Trophoblast cell (in vitro differentiated cells and primary cell): ENCODE data around the gene NAP1L5.

Experiments
- DNase-seq, 2 donors: peaks; one replicate each; pipeline ENCODE4 v3.0.0-alpha.2; 2016
- H2AFZ ChIP-seq: 2 replicates; pipeline ENCODE4 v1.6.1; 2013; ENCODE audit warnings: low read length, moderate library complexity, mild to moderate bottlenecking; ENCODE audit not compliant: insufficient read depth, poor library complexity
- H2AK5ac ChIP-seq: 2 replicates; pipeline ENCODE4 v1.6.1; 2013; ENCODE audit warnings: mild to moderate bottlenecking, low read length
- H2BK120ac ChIP-seq: 2 replicates; pipeline ENCODE4 v1.6.1; 2013; ENCODE audit warnings: low read length, mild to moderate bottlenecking, moderate library complexity; ENCODE audit not compliant: insufficient read depth, poor library complexity
- H2BK12ac ChIP-seq: 2 replicates; pipeline ENCODE4 v1.6.1; 2013; ENCODE audit warnings: mild to moderate bottlenecking, low read length, moderate library complexity
- H2BK5ac ChIP-seq: 2 replicates; pipeline ENCODE4 v1.6.1; 2013; ENCODE audit warnings: low read length, low read depth, moderate library complexity, mild to moderate bottlenecking; ENCODE audit not compliant: poor library complexity
- H3K14ac ChIP-seq: 2 replicates; pipeline ENCODE4 v1.6.1; 2013; ENCODE audit warnings: mild to moderate bottlenecking, low read length
- H3K18ac ChIP-seq: 2 replicates; pipeline ENCODE4 v1.6.1; 2013; ENCODE audit warnings: mild to moderate bottlenecking, low read length
- H3K23ac ChIP-seq: 2 replicates; pipeline ENCODE4 v1.6.1; 2013; ENCODE audit warnings: low read length
- H3K27ac ChIP-seq: 2 replicates; pipeline ENCODE4 v1.5.1; 2013; ENCODE audit warnings: low read depth, mild to moderate bottlenecking, inconsistent platforms, low read length, moderate library complexity
- H3K27me3 ChIP-seq: 2 replicates; pipeline ENCODE4 v1.6.1; 2013; ENCODE audit warnings: inconsistent platforms, mild to moderate bottlenecking, low read length, moderate library complexity; ENCODE audit not compliant: insufficient read depth
- H3K36me3 ChIP-seq, 2 experiments: 1 replicate in 1 of 2; 2 replicates in 1 of 2; pipeline ENCODE4 v1.6.1; 2013; ENCODE audit warnings: low read length in 2 of 2, mild to moderate bottlenecking in 2 of 2, moderate library complexity in 1 of 2; ENCODE audit not compliant: insufficient read depth in 2 of 2, control insufficient read depth in 1 of 2
- H3K4ac ChIP-seq: 2 replicates; pipeline ENCODE4 v1.6.1; 2013; ENCODE audit warnings: low read depth, mild to moderate bottlenecking, low read length, moderate library complexity
- H3K4me1 ChIP-seq, 2 experiments: 1 replicate in 1 of 2; 2 replicates in 1 of 2; pipeline ENCODE4 v1.6.1; 2013; ENCODE audit warnings: low read length in 2 of 2, mild to moderate bottlenecking in 2 of 2, moderate library complexity in 1 of 2; ENCODE audit not compliant: insufficient read depth in 2 of 2, control insufficient read depth in 1 of 2
- H3K4me2 ChIP-seq: 2 replicates; pipeline ENCODE4 v1.6.1; 2013; ENCODE audit warnings: inconsistent platforms, mild to moderate bottlenecking, low read length, moderate library complexity
- H3K4me3 ChIP-seq: 2 replicates; pipeline ENCODE4 v1.5.1; 2013; ENCODE audit warnings: mild to moderate bottlenecking, low read depth, low read length, inconsistent platforms
- H3K79me1 ChIP-seq: one replicate; pipeline ENCODE4 v1.6.1; 2013; ENCODE audit warnings: low read length
- H3K79me2 ChIP-seq: 2 replicates; pipeline ENCODE4 v1.6.1; 2013; ENCODE audit warnings: low read length, mild to moderate bottlenecking; ENCODE audit not compliant: control insufficient read depth, insufficient read depth, poor library complexity
- H3K9ac ChIP-seq: 2 replicates; pipeline ENCODE4 v1.6.1; 2013; ENCODE audit warnings: mild to moderate bottlenecking, low read length
- H3K9me3 ChIP-seq: 2 replicates; pipeline ENCODE4 v1.6.1; 2013; ENCODE audit warnings: low read depth, mild to moderate bottlenecking, control low read depth, inconsistent platforms, low read length; ENCODE audit not compliant: insufficient read depth
- H4K12ac ChIP-seq: 2 replicates; pipeline ENCODE4 v1.6.1; 2013; ENCODE audit warnings: low read depth, mild to moderate bottlenecking, low read length, moderate library complexity
- H4K8ac ChIP-seq: 2 replicates; pipeline ENCODE4 v1.6.1; 2013; ENCODE audit warnings: low read depth, mild to moderate bottlenecking, low read length, moderate library complexity
- H4K91ac ChIP-seq: one replicate; pipeline ENCODE4 v1.6.1; 2013; ENCODE audit warnings: low read depth, mild to moderate bottlenecking, low read length, moderate library complexity
- WGBS: extraction: QIAGEN DNeasy Blood & Tissue Kit; methylation state at CpG from one replicate; pipeline ENCODE4 v1.1.7; 2013; ENCODE audit warnings: missing lambda C conversion rate; ENCODE audit not compliant: insufficient read length, insufficient coverage; ENCODE audit errors: extremely low coverage; 5-methylcytosine and 5-hydroxymethylcytosine counted together

The NAP1L5 gene

DNA sequence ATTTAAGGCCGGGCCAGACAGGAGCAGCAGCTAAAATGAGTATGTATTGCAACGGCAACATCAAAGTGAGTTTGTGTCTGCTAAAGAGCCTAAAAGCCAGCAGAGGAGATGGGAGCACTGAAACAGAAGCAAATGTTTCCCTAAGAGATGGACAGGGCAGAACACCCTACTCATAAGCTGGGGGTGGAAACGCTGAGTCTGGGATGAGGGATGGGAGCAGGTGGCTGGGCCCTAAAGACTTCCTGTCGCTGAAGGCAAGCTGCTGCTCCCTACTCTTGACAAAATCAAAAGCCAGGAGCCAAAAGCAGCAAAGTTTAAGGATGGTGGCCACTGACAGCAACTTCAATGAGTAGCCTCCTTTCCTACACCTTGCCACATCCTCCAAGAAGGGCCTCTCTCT is 40.6 kb upstream of the NAP1L5 start:
- no peaks in the 10 kb centered on the region for H3K79me1 ChIP-seq
- peaks cover 0 to 5% of the 10 kb centered on the region in 2 experiments for H3K36me3 ChIP-seq
- H3K9me3 ChIP-seq: no peaks in the 10 kb centered on the region
- no peak overlapping the region for H3K18ac ChIP-seq
- no peak overlapping the region for H3K4me2 ChIP-seq
- no peaks in the 10 kb centered on the region for H3K27me3 ChIP-seq
- H3K23ac ChIP-seq: no peak overlapping the region
- no peak overlapping the region for H3K9ac ChIP-seq
- H2BK12ac ChIP-seq: no peak overlapping the region
- H4K12ac ChIP-seq: no peak overlapping the region
- H4K8ac ChIP-seq: no peak overlapping the region
- H3K4ac ChIP-seq: no peak overlapping the region
- H2BK5ac ChIP-seq: no peak overlapping the region
- no peak overlapping the region for H3K14ac ChIP-seq
- no peak overlapping the region for H2AFZ ChIP-seq
- DNase-seq: no peak
- no peaks in the 10 kb centered on the region for H3K79me2 ChIP-seq
- peaks cover 0 to 2% of the 10 kb centered on the region in 2 experiments for H3K4me1 ChIP-seq
- H4K91ac ChIP-seq: no peak overlapping the region
- H3K4me3 ChIP-seq: no peak overlapping the region
- no CpG with 5 or more reads among the region's 4 CpGs for WGBS
- no peak overlapping the region for H3K27ac ChIP-seq
- no peak overlapping the region for H2AK5ac ChIP-seq
- no peak overlapping the region for H2BK120ac ChIP-seq

DNA sequence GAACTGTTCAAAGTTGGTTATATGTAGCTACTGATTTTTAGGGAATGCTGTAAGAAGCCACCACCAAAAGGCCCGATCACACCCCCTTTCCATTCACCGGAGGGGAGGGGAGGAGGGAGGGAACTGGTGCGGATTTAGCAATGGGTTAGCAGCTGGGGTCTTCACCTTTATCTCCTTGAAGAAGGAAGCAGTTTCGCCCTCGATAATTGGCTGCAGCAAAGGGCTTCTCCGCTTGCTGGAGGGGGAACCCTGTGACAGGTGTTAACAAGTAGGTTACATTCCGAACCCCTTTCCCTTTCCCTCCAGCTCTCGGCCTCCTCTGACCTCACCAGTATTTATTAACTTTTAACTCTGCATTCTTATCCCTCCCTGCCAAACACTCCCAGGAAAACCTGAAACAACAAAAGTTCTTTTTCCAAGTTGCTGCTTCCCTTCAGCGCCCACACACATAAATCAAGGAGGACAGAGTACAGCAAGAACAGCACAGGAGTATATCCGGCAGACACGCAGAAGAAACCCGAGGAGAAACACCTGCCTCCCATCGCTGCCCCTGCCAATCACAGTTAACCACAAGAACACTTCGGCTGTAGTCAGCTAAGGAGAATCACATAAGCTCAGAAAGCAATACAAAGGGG is 39.8 kb upstream of the NAP1L5 start:
- Histone ChIP-seq H3K79me2 (no peaks in the 10 kb centered on the region), H3K36me3 (peaks cover 0 to 5% of the 10 kb centered on the region in 2 experiments), H2BK12ac (no peak overlapping the region), H3K4me1 (peaks cover 0 to 2% of the 10 kb centered on the region in 2 experiments), H4K8ac (no peak overlapping the region), H3K23ac (no peak overlapping the region), H3K27ac (no peak overlapping the region), H3K18ac (no peak overlapping the region), H3K27me3 (no peaks in the 10 kb centered on the region), H3K9me3 (no peaks in the 10 kb centered on the region), H2AK5ac (no peak overlapping the region), H3K4me2 (no peak overlapping the region), H3K9ac (no peak overlapping the region), H3K4me3 (no peak overlapping the region), H3K79me1 (no peaks in the 10 kb centered on the region), H2BK5ac (no peak overlapping the region), H4K12ac (no peak overlapping the region), H4K91ac (no peak overlapping the region), H2BK120ac (no peak overlapping the region), H3K4ac (no peak overlapping the region), H2AFZ (no peak overlapping the region), H3K14ac (no peak overlapping the region)
- WGBS: no CpG with 5 or more reads among the region's 14 CpGs
- DNase-seq: no peak

DNA sequence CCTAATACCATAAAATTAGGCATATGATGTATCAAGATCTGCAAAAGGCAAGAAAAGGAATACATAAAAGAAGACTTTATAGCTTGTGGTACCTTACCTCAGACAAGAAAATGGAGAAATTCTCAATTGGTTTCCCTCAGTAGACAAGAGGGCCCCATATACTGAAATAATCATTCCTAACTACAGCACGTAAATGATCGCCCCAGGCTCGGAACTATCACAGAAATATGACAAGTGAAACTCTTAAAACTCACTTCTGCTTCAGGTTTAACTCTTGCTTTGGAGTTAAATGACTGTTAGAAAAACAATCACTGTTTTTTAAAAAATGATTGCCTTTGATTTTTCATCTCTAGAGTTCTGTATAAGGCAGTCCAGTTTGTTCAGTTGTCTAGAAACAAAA is 38.6 kb upstream of the NAP1L5 start:
- Histone ChIP-seq H2AFZ (no peak overlapping the region), H3K23ac (no peak overlapping the region), H2AK5ac (no peak overlapping the region), H4K91ac (no peak overlapping the region), H3K79me2 (no peaks in the 10 kb centered on the region), H3K36me3 (peaks cover 0 to 5% of the 10 kb centered on the region in 2 experiments), H3K4ac (no peak overlapping the region), H3K27me3 (no peaks in the 10 kb centered on the region), H4K12ac (no peak overlapping the region), H3K79me1 (no peaks in the 10 kb centered on the region), H4K8ac (no peak overlapping the region), H3K9me3 (no peaks in the 10 kb centered on the region), H3K9ac (no peak overlapping the region), H3K4me3 (no peak overlapping the region), H3K27ac (no peak overlapping the region), H2BK5ac (no peak overlapping the region), H3K18ac (no peak overlapping the region), H3K4me2 (no peak overlapping the region), H3K4me1 (peaks cover 0 to 2% of the 10 kb centered on the region in 2 experiments), H2BK12ac (no peak overlapping the region), H3K14ac (no peak overlapping the region), H2BK120ac (no peak overlapping the region)
- WGBS: no CpG with 5 or more reads among the region's 3 CpGs
- no peak for DNase-seq

DNA sequence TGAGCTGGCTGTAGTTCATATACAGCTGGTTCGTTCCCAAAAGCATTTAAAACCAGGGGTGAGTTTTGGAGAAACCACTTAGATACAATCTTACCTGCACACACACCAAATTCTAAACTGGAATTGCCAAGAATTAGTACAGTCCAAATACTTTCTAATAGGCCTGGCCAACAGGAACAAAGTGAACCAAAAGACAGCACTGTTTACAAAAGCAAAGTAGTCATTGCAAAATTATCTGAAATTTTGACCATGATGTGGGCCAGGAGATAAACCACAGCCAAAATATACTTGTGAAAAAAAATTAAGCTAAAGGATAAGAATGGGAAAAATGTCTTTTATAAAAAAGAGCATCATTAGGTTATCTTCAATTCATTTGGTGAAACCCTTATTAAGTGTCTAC is 37.9 kb upstream of the NAP1L5 start:
- H3K4me3 ChIP-seq: no peak overlapping the region
- no peak overlapping the region for H3K9ac ChIP-seq
- H3K18ac ChIP-seq: no peak overlapping the region
- H3K79me2 ChIP-seq: no peaks in the 10 kb centered on the region
- no peak overlapping the region for H2BK120ac ChIP-seq
- no peak overlapping the region for H3K14ac ChIP-seq
- no peak overlapping the region for H4K12ac ChIP-seq
- peaks cover 0 to 5% of the 10 kb centered on the region in 2 experiments for H3K36me3 ChIP-seq
- no peak overlapping the region for H2AFZ ChIP-seq
- no peak overlapping the region for H3K23ac ChIP-seq
- H3K79me1 ChIP-seq: no peaks in the 10 kb centered on the region
- no peak overlapping the region for H4K8ac ChIP-seq
- no CpG with 5 or more reads among the region's 1 CpG for WGBS
- no peak overlapping the region for H3K4me2 ChIP-seq
- no peak overlapping the region for H2BK5ac ChIP-seq
- peaks cover 0 to 2% of the 10 kb centered on the region in 2 experiments for H3K4me1 ChIP-seq
- no peaks in the 10 kb centered on the region for H3K27me3 ChIP-seq
- H3K27ac ChIP-seq: no peak overlapping the region
- no peak overlapping the region for H3K4ac ChIP-seq
- H4K91ac ChIP-seq: no peak overlapping the region
- DNase-seq: no peak
- H2BK12ac ChIP-seq: no peak overlapping the region
- H3K9me3 ChIP-seq: no peaks in the 10 kb centered on the region
- H2AK5ac ChIP-seq: no peak overlapping the region
